GM23248 (cell line): ENCODE data around the gene E2F4. TPM values are rescaled to one million over a fixed set of nuclear protein-coding genes. Genes with fewer than 3 reads are reported as not detected.
A peak's percentile ranks its signal among the peaks of the same experiment; 100 is the strongest.

Experiments
- DNase-seq: peaks from one replicate; pipeline ENCODE4 v3.0.0-alpha.2; 2015
- H2AFZ ChIP-seq: fragments of 200-600 bp; sonication (generic); 2 replicates; pipeline ENCODE4 v1.6.1; 2016; ENCODE audit warnings: antibody characterized with exemption
- H3F3A ChIP-seq: fragments of 200-600 bp; sonication (generic); 2 replicates; pipeline ENCODE4 v1.6.1; 2016; ENCODE audit warnings: mild to moderate bottlenecking, antibody characterized with exemption, mixed run types; ENCODE audit not compliant: insufficient read depth
- H3K27ac ChIP-seq: fragments of 200-600 bp; sonication (generic); 2 replicates; pipeline ENCODE4 v1.5.1; 2016; ENCODE audit warnings: mild to moderate bottlenecking
- H3K27me3 ChIP-seq: fragments of 200-600 bp; sonication (generic); replicated peaks from 2 replicates; pipeline ENCODE4 v1.6.1; 2016; ENCODE audit warnings: mild to moderate bottlenecking; ENCODE audit not compliant: insufficient read depth
- H3K36me3 ChIP-seq: fragments of 200-600 bp; sonication (generic); 2 replicates; pipeline ENCODE4 v1.6.1; 2016; ENCODE audit warnings: low read depth, mild to moderate bottlenecking
- H3K4me1 ChIP-seq: fragments of 200-600 bp; sonication (generic); 2 replicates; pipeline ENCODE4 v1.6.1; 2016; ENCODE audit warnings: mild to moderate bottlenecking; ENCODE audit not compliant: insufficient read depth
- H3K4me2 ChIP-seq: fragments of 200-600 bp; sonication (generic); one replicate; pipeline ENCODE4 v1.6.1; 2016; ENCODE audit warnings: mild to moderate bottlenecking; ENCODE audit not compliant: unreplicated experiment
- H3K4me3 ChIP-seq: fragments of 200-600 bp; sonication (generic); 2 replicates; pipeline ENCODE4 v1.5.1; 2016; ENCODE audit warnings: mild to moderate bottlenecking
- H3K79me2 ChIP-seq: fragments of 200-600 bp; sonication (generic); 2 replicates; pipeline ENCODE4 v1.6.1; 2016; ENCODE audit warnings: mild to moderate bottlenecking; ENCODE audit not compliant: insufficient read depth
- H3K9ac ChIP-seq: fragments of 200-600 bp; sonication (generic); 2 replicates; pipeline ENCODE4 v1.6.1; 2016; ENCODE audit warnings: mild to moderate bottlenecking
- H3K9me2 ChIP-seq: fragments of 200-600 bp; sonication (generic); 2 replicates; pipeline ENCODE4 v1.6.1; 2016; ENCODE audit warnings: mixed run types, mild to moderate bottlenecking, moderate library complexity; ENCODE audit not compliant: insufficient read depth
- H3K9me3 ChIP-seq: fragments of 200-600 bp; sonication (generic); one replicate; pipeline ENCODE4 v1.6.1; 2017; ENCODE audit warnings: low read depth
- H4K20me1 ChIP-seq: fragments of 200-600 bp; sonication (generic); 2 replicates; pipeline ENCODE4 v1.6.0; 2016; ENCODE audit not compliant: insufficient read depth
- EZH2 ChIP-seq: fragments of 200-600 bp; sonication (generic); IDR thresholded peaks from 2 replicates; pipeline ENCODE4 v1.6.1; 2018; ENCODE audit warnings: antibody characterized with exemption, mild to moderate bottlenecking; ENCODE audit not compliant: insufficient read depth, poor library complexity, severe bottlenecking
- EZH2phosphoT487 ChIP-seq: fragments of 200-600 bp; sonication (generic); IDR thresholded peaks from 2 replicates; pipeline ENCODE4 v1.6.1; 2018; ENCODE audit warnings: antibody characterized with exemption, moderate library complexity, mild to moderate bottlenecking, low read depth; ENCODE audit not compliant: insufficient read depth
- WGBS, 2 experiments: methylation state at CpG; one replicate each; pipeline ENCODE4 v1.1.6; 2015 to 2017; ENCODE audit warnings: low lambda C conversion rate in 2 of 2, low coverage in 1 of 2; ENCODE audit errors: missing lambda C conversion rate in 2 of 2; 5-methylcytosine and 5-hydroxymethylcytosine counted together
- in situ Hi-C: fragments of 300-500 bp; cut with MboI; formaldehyde crosslinking; loops from 2 replicates; pipeline ENCODE4 v1.15.0; 2020
- polyA plus RNA-seq: library from polyadenylated mRNA; unstranded; fragments of >200 nt; fragmentation: Nextera tagmentation; extraction: Ambion mirVana; gene quantifications from 2 replicates; pipeline ENCODE4 v1.2.1, GENCODE V29; 2016
- total RNA-seq: library from RNA; depleted of rRNA; stranded (reverse); fragments of >200 nt; shearing (Covaris generic); gene quantifications from 2 replicates; pipeline ENCODE4 v1.2.3, GENCODE V29; 2014

Gene E2F4
- total and polyA plus RNA-seq, 2 experiments from 2014 or later = 50.0 to 82.0 TPM

DNA sequence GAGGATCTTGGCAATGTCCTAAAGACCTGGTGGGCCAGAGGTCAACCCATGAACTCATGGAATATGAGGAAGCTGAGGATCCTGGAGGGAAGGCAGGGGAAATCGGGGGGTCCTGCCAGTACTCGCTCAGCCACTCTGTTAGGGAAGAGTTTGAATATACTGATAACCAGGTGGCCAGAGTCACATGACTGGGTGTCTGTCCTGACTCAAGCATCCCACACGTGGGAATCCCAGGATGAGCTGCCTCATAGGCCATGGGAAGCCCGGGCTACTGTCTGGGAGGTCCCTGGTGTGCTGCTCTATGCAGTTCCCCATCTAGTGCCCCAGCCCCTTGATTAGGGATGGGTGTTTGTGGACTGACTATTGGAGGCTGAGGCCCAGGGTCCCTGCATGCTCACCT, 3.6 kb upstream of the E2F4 start:
- DNase-seq = no peak
- in situ Hi-C loops = no loop called here
- no peak overlapping the region for H3K4me3 ChIP-seq
- no peaks in the 10 kb centered on the region; the same call in 1 of the 2 replicates for H3K36me3 ChIP-seq
- no peak overlapping the region for H3K27ac ChIP-seq
- peaks cover 3% of the 10 kb centered on the region for H3K4me1 ChIP-seq
- TF ChIP-seq EZH2phosphoT487 (no peak), EZH2 (no peak)
- WGBS, 2 experiments = 54 to 60% methylated on average over 4 of the region's 4 CpGs
- H3K4me2 ChIP-seq = no peak overlapping the region
- peaks cover 14% of the 10 kb centered on the region for H3K79me2 ChIP-seq
- H3F3A ChIP-seq = no peaks in the 10 kb centered on the region
- no peak overlapping the region for H2AFZ ChIP-seq
- no peaks in the 10 kb centered on the region for H3K27me3 ChIP-seq
- H3K9ac ChIP-seq = no peak overlapping the region
- no peaks in the 10 kb centered on the region for H3K9me3 ChIP-seq
- no peaks in the 10 kb centered on the region for H3K9me2 ChIP-seq
- no peaks in the 10 kb centered on the region for H4K20me1 ChIP-seq

DNA sequence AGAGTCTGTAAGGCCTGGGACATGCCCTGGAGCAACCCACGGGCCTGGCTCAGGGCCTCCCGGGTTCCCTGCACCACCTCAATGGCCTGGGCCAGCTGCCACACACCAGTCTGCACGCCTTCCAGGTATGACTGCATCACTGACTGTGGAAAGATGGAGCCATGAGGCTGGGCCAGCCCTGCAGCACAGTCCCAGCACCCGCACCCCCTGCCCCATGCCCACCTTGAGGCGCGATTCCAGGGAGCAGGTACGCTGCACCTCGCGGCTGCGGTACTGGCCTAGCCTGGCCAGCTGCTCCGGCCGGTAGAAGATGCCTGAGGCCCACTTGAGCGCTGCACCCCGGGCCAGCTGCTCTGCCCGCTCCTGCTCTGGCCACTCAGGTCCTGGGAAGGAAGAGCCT, 3.2 kb upstream of the E2F4 start:
- WGBS, 2 experiments = 90 to 93% methylated on average over 15 of the region's 15 CpGs
- H3K4me1 ChIP-seq = peaks cover 8% of the 10 kb centered on the region
- H3F3A ChIP-seq = no peaks in the 10 kb centered on the region
- no peak overlapping the region for H2AFZ ChIP-seq
- H3K36me3 ChIP-seq = no peaks in the 10 kb centered on the region; the same call in 1 of the 2 replicates
- no peak overlapping the region for H3K27ac ChIP-seq
- H3K9me2 ChIP-seq = no peaks in the 10 kb centered on the region
- no peak overlapping the region for H3K4me3 ChIP-seq
- H3K79me2 ChIP-seq = peaks cover 18% of the 10 kb centered on the region
- H3K27me3 ChIP-seq = no peaks in the 10 kb centered on the region
- no peaks in the 10 kb centered on the region for H4K20me1 ChIP-seq
- no peak for DNase-seq
- H3K9ac ChIP-seq = no peak overlapping the region
- H3K9me3 ChIP-seq = no peaks in the 10 kb centered on the region
- no peak for TF ChIP-seq EZH2
- no peak for TF ChIP-seq EZH2phosphoT487
- no peak overlapping the region for H3K4me2 ChIP-seq
- in situ Hi-C loops = no loop called here

DNA sequence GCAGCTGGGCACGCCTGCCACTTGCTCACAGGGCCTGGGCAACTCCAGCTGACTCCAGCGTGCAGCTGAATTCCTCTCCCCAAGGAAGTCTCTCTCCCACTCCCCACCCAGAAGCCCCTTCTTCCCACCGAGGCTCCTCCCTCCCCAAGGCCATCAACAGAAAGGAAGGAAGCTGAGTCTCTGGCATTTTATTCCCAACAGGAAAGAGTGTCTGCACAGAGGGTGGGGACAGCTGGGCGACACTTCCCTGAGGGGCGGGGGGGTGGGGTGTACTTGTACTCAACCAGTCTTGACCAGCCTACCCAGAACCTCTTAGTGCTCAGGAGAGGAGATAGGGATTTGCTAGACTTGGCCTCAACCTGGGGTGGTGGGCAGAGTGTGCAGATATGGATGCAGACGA, 1.9 kb upstream of the E2F4 start, which contains the start of gene EXOC3L1:
EXOC3L1 (minus strand) TSS at position 96 of the 400 bp plus-strand sequence. CDS start 460 bp downstream, outside the sequence.
- Histone ChIP-seq H3K36me3 (peaks cover 4% of the 10 kb centered on the region; the same call in 1 of the 2 replicates), H3K4me1 (peaks cover 11% of the 10 kb centered on the region), H3K9me2 (no peaks in the 10 kb centered on the region), H3K9ac (no peak within 1 kb of the TSS), H3K4me2 (no peak within 1 kb of the TSS), H3K4me3 (no peak within 1 kb of the TSS), H3K9me3 (no peaks in the 10 kb centered on the region), H4K20me1 (no peaks in the 10 kb centered on the region), H3K79me2 (peaks cover 30% of the 10 kb centered on the region), H3F3A (no peaks in the 10 kb centered on the region), H3K27me3 (no peaks in the 10 kb centered on the region), H2AFZ (no peak within 1 kb of the TSS), H3K27ac (no peak within 1 kb of the TSS)
- WGBS, 2 experiments = 21 to 22% methylated on average over 5 to 6 of the region's 6 CpGs
- in situ Hi-C loops = no loop called here
- no peak for TF ChIP-seq EZH2
- no peak for TF ChIP-seq EZH2phosphoT487
- no peak for DNase-seq

DNA sequence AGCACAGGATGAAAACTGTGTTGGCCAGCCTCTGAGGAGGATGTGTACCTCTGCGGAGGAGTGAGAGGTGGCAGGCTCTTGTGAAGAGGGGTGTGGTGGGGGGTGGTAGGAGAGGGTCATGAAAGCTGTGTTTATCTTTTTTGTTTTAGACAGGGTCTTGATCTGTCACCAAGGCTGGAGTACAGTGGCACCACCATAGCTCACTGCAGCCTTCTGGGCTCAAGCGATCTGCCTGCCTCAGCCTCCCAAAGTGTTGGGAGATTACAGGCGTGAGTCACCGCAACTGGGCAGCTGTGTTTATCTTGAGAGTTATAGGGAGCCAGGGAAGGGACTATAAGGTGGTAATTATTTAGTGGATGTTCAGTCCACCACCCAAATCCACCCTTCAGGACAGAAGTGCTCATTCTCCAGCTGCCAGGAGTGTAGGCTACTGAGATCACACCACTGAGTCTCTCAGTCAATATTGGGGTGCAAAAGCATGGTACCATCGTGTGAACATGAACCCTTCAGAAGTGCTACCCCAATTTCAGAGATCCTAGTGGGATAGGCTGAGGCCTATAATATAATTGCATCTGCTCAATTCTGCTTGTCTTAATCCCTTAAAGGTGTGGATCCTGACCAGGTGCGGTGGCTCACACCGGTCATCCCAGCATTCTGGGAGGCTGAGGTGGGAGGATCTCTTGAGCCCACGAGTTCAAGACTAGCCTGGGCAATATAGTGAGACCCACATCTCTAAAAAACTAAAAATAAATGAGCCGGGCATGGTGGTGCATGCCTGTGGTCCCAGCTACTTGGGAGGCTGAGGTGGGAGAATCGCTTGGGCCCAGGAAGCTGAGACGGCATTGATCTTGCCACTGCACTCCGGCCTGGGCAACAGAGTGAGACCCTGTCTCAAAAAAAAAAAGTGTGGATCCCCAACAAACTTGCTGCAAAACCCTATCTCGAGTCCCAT, 1.2 kb upstream of the E2F4 start:
- H3K4me2 ChIP-seq = no peak overlapping the region
- H3F3A ChIP-seq = no peaks in the 10 kb centered on the region
- TF ChIP-seq EZH2phosphoT487 = no peak
- TF ChIP-seq EZH2 = no peak
- H3K4me1 ChIP-seq = peaks cover 11% of the 10 kb centered on the region
- no peaks in the 10 kb centered on the region for H4K20me1 ChIP-seq
- no peaks in the 10 kb centered on the region for H3K9me2 ChIP-seq
- H2AFZ ChIP-seq = 0 out of 2 replicates have a peak overlapping the region, but pooled peaks have one; percentile 36
- H3K27ac ChIP-seq = no peak overlapping the region
- H3K36me3 ChIP-seq = peaks cover 11% of the 10 kb centered on the region; the same call in 1 of the 2 replicates
- no peak for DNase-seq
- WGBS, 2 experiments = 78 to 79% methylated on average over 13 of the region's 13 CpGs
- H3K79me2 ChIP-seq = peaks cover 35% of the 10 kb centered on the region
- no peak overlapping the region for H3K4me3 ChIP-seq
- in situ Hi-C loops = no loop called here
- H3K9me3 ChIP-seq = no peaks in the 10 kb centered on the region
- no peak overlapping the region for H3K9ac ChIP-seq
- H3K27me3 ChIP-seq = no peaks in the 10 kb centered on the region
